ENCODE data around the gene CUL7. TPM values are rescaled to one million over a fixed set of nuclear protein-coding genes. Genes with fewer than 3 reads are reported as not detected.
A peak's percentile ranks its signal among the peaks of the same experiment; 100 is the strongest.

Gene CUL7
- total and polyA plus RNA-seq, 4 experiments from 2014 or later = 2.1 to 13.9 (median 8.8) TPM

GRCh38 chr6:43024436-43024835 is 29.2 kb downstream of the CUL7 start:
- CTCF ChIA-PET (ENCODE audit: partially characterized antibody) = interaction anchor here (0.8 to 1.0 kb wide), 2 partner anchors 10 kb away, joined by 3 read pairs; partner anchors contain the start of genes KLHDC3 and MEA1
- H3K4me1 ChIP-seq (ENCODE audit: insufficient read depth, low read length) = peaks cover 29% of the 10 kb centered on the region
- H3K27me3 ChIP-seq (ENCODE audit: insufficient read depth, low read length) = no peaks in the 10 kb centered on the region
- intact Hi-C loops (cut with micrococcal nuclease) = no loop called here
- peak overlapping the region in 6 of 7 donors; percentile 1 to 90 (median 76) for H3K27ac Mint-ChIP-seq
- H3K27me3 Mint-ChIP-seq = no peaks in the 10 kb centered on the region
- peaks cover 9 to 33% (median 21%) of the 10 kb centered on the region in 4 donors for H3K4me1 Mint-ChIP-seq
- peaks cover 0 to 1% (median 0%) of the 10 kb centered on the region in 8 donors for H3K9me3 Mint-ChIP-seq
- H3K4me3 ChIP-seq (ENCODE audit: low read length in 2 of 2) = no peak overlapping the region
- peak overlapping the region in 3 of 8 donors; percentile 8 to 48 (median 9) for H3K4me3 Mint-ChIP-seq
- no peak for DNase-seq
- peaks cover 30 to 46% of the 10 kb centered on the region in 2 donors for H3K36me3 Mint-ChIP-seq
- H3K36me3 ChIP-seq (ENCODE audit: insufficient read depth, low read length) = peaks cover 51% of the 10 kb centered on the region
- POLR2A ChIA-PET (ENCODE audit: partially characterized antibody) = interaction anchor here (1.0 to 4.6 kb wide), 4 partner anchors 11 to 95 kb away, joined by 5 to 40 read pairs (median 20); partner anchors contain the start of genes CNPY3, CUL7, KLHDC3 and MEA1
- H3K27ac ChIP-seq (ENCODE audit: low read depth, low read length) = no peak overlapping the region
- no peaks in the 10 kb centered on the region for H3K9me3 ChIP-seq (ENCODE audit: control insufficient read depth in 1 of 2, low read length in 2 of 2)

GRCh38 chr6:43021270-43022047 is 32.2 kb downstream of the CUL7 start, which contains the start of gene RRP36:
Gene RRP36 (plus strand): TSS chr6:43021623. CDS start chr6:43021655, 32 bp downstream.
- H3K27ac ChIP-seq (ENCODE audit: low read depth, low read length) = peak within 1 kb of the TSS; percentile 68
- POLR2A ChIA-PET (ENCODE audit: partially characterized antibody) = interaction anchor here (0.7 to 4.6 kb wide), 13 partner anchors 8 to 142 kb away, joined by 3 to 40 read pairs (median 5); partner anchors contain the start of genes CNPY3, CUL7, KLC4 and KLHDC3
- intact Hi-C loops (cut with micrococcal nuclease) = loop anchor here (1.0 kb wide), 2 partner anchors 8 to 38 kb away; partner anchors contain the start of genes KLC4, MEA1 and MRPL2
- peak within 1 kb of the TSS; percentile 79 to 98 (median 95) for H3K27ac Mint-ChIP-seq
- CTCF ChIA-PET (ENCODE audit: partially characterized antibody) = interaction anchor here (0.6 to 1.4 kb wide), 6 partner anchors 18 to 208 kb away, joined by 3 to 6 read pairs (median 3); partner anchors contain the start of gene CUL7
- H3K4me3 Mint-ChIP-seq = peak within 1 kb of the TSS; percentile 94 to 100 (median 98)
- H3K36me3 ChIP-seq (ENCODE audit: insufficient read depth, low read length) = peaks cover 34% of the 10 kb centered on the region
- H3K27me3 Mint-ChIP-seq = no peaks in the 10 kb centered on the region
- no peaks in the 10 kb centered on the region for H3K27me3 ChIP-seq (ENCODE audit: insufficient read depth, low read length)
- H3K36me3 Mint-ChIP-seq = peaks cover 35 to 44% of the 10 kb centered on the region in 2 donors
- DNase-seq = peak; percentile 47 to 72 (median 50)
- H3K4me3 ChIP-seq (ENCODE audit: low read length in 2 of 2) = peak within 1 kb of the TSS; percentile 84
- peaks cover 14 to 58% (median 31%) of the 10 kb centered on the region in 4 donors for H3K4me1 Mint-ChIP-seq
- peaks cover 0 to 1% (median 0%) of the 10 kb centered on the region in 8 donors for H3K9me3 Mint-ChIP-seq
- H3K4me1 ChIP-seq (ENCODE audit: insufficient read depth, low read length) = peaks cover 41% of the 10 kb centered on the region
- H3K9me3 ChIP-seq (ENCODE audit: control insufficient read depth in 1 of 2, low read length in 2 of 2) = no peaks in the 10 kb centered on the region

GRCh38 chr6:43020847-43021246 is 32.8 kb downstream of the CUL7 start:
- no peaks in the 10 kb centered on the region for H3K9me3 ChIP-seq (ENCODE audit: control insufficient read depth in 1 of 2, low read length in 2 of 2)
- H3K4me1 Mint-ChIP-seq = peaks cover 17 to 65% (median 36%) of the 10 kb centered on the region in 4 donors
- H3K4me3 ChIP-seq (ENCODE audit: low read length in 2 of 2) = peak overlapping the region in 1 of 2 donors; percentile 28
- H3K36me3 ChIP-seq (ENCODE audit: insufficient read depth, low read length) = peaks cover 27% of the 10 kb centered on the region
- H3K36me3 Mint-ChIP-seq = peaks cover 32 to 44% of the 10 kb centered on the region in 2 donors
- peaks cover 0 to 1% (median 0%) of the 10 kb centered on the region in 8 donors for H3K9me3 Mint-ChIP-seq
- intact Hi-C loops (cut with micrococcal nuclease) = loop anchor here (1.0 kb wide), 2 partner anchors 8 to 38 kb away; partner anchors contain the start of genes KLC4, MEA1 and MRPL2
- H3K27me3 ChIP-seq (ENCODE audit: insufficient read depth, low read length) = no peaks in the 10 kb centered on the region
- peak overlapping the region; percentile 29 to 88 (median 81) for H3K27ac Mint-ChIP-seq
- H3K27me3 Mint-ChIP-seq = no peaks in the 10 kb centered on the region
- ChIA-PET POLR2A (ENCODE audit: partially characterized antibody) (interaction anchor here (0.7 to 4.6 kb wide), 11 partner anchors 9 to 142 kb away, joined by 3 to 40 read pairs (median 6); partner anchors contain the start of genes CNPY3, CUL7, KLC4 and MRPL2), CTCF (ENCODE audit: partially characterized antibody) (interaction anchor here (0.6 to 1.4 kb wide), 4 partner anchors 17 to 123 kb away, joined by 3 to 6 read pairs (median 3); partner anchors contain the start of gene CUL7)
- H3K4me3 Mint-ChIP-seq = peak overlapping the region; percentile 88 to 98 (median 90)
- DNase-seq = no peak
- H3K27ac ChIP-seq (ENCODE audit: low read depth, low read length) = peak overlapping the region; percentile 68
- peaks cover 48% of the 10 kb centered on the region for H3K4me1 ChIP-seq (ENCODE audit: insufficient read depth, low read length)

GRCh38 chr6:43020052-43020705 is 33.5 kb downstream of the CUL7 start:
- peak overlapping the region; percentile 58 to 98 (median 76) for H3K4me3 Mint-ChIP-seq
- ChIA-PET CTCF (ENCODE audit: partially characterized antibody) (interaction anchor here (1.0 to 1.4 kb wide), 3 partner anchors 17 to 124 kb away, joined by 3 to 6 read pairs (median 3); partner anchors contain the start of gene CUL7), POLR2A (ENCODE audit: partially characterized antibody) (interaction anchor here (0.8 to 4.6 kb wide), 6 partner anchors 23 to 41 kb away, joined by 3 to 40 read pairs (median 12); partner anchors contain the start of genes CUL7, KLC4, MRPL2 and PEX6)
- intact Hi-C loops (cut with micrococcal nuclease) = no loop called here
- H3K36me3 Mint-ChIP-seq = peaks cover 30 to 42% of the 10 kb centered on the region in 2 donors
- no peaks in the 10 kb centered on the region for H3K27me3 Mint-ChIP-seq
- peaks cover 24% of the 10 kb centered on the region for H3K36me3 ChIP-seq (ENCODE audit: insufficient read depth, low read length)
- H3K27me3 ChIP-seq (ENCODE audit: insufficient read depth, low read length) = no peaks in the 10 kb centered on the region
- H3K4me1 Mint-ChIP-seq = peaks cover 17 to 66% (median 38%) of the 10 kb centered on the region in 4 donors
- peaks cover 0 to 1% (median 0%) of the 10 kb centered on the region in 8 donors for H3K9me3 Mint-ChIP-seq
- H3K27ac ChIP-seq (ENCODE audit: low read depth, low read length) = no peak overlapping the region
- H3K4me3 ChIP-seq (ENCODE audit: low read length in 2 of 2) = no peak overlapping the region
- peak overlapping the region; percentile 16 to 83 (median 55) for H3K27ac Mint-ChIP-seq
- H3K4me1 ChIP-seq (ENCODE audit: insufficient read depth, low read length) = peaks cover 54% of the 10 kb centered on the region
- no peaks in the 10 kb centered on the region for H3K9me3 ChIP-seq (ENCODE audit: control insufficient read depth in 1 of 2, low read length in 2 of 2)
- no peak for DNase-seq

GRCh38 chr6:43019152-43019551 is 34.5 kb downstream of the CUL7 start:
- POLR2A ChIA-PET (ENCODE audit: partially characterized antibody) = interaction anchor here (0.5 to 1.0 kb wide), 2 partner anchors 35 to 44 kb away, joined by 3 read pairs; partner anchors contain the start of gene CUL7
- no peak overlapping the region for H3K27ac ChIP-seq (ENCODE audit: low read depth, low read length)
- no peak overlapping the region for H3K4me3 ChIP-seq (ENCODE audit: low read length in 2 of 2)
- no peaks in the 10 kb centered on the region for H3K9me3 ChIP-seq (ENCODE audit: control insufficient read depth in 1 of 2, low read length in 2 of 2)
- DNase-seq = no peak
- Mint-ChIP-seq H3K27ac (peak overlapping the region in 4 of 7 donors; percentile 13 to 89 (median 56)), H3K4me1 (peaks cover 20 to 67% (median 41%) of the 10 kb centered on the region in 4 donors), H3K4me3 (peak overlapping the region in 5 of 8 donors; percentile 20 to 78 (median 63)), H3K27me3 (no peaks in the 10 kb centered on the region), H3K9me3 (peaks cover 0 to 4% (median 0%) of the 10 kb centered on the region in 8 donors), H3K36me3 (peaks cover 21 to 32% of the 10 kb centered on the region in 2 donors)
- peaks cover 14% of the 10 kb centered on the region for H3K36me3 ChIP-seq (ENCODE audit: insufficient read depth, low read length)
- H3K4me1 ChIP-seq (ENCODE audit: insufficient read depth, low read length) = peaks cover 58% of the 10 kb centered on the region
- intact Hi-C loops (cut with micrococcal nuclease) = no loop called here
- CTCF ChIA-PET (ENCODE audit: partially characterized antibody) = no interaction called here
- H3K27me3 ChIP-seq (ENCODE audit: insufficient read depth, low read length) = no peaks in the 10 kb centered on the region

GRCh38 chr6:43016943-43017334 is 36.7 kb downstream of the CUL7 start:
- intact Hi-C loops (cut with micrococcal nuclease) = no loop called here
- no peaks in the 10 kb centered on the region for H3K27me3 Mint-ChIP-seq
- peaks cover 0 to 4% (median 0%) of the 10 kb centered on the region in 8 donors for H3K9me3 Mint-ChIP-seq
- Histone ChIP-seq H3K4me1 (ENCODE audit: insufficient read depth, low read length) (peaks cover 57% of the 10 kb centered on the region), H3K9me3 (ENCODE audit: control insufficient read depth in 1 of 2, low read length in 2 of 2) (no peaks in the 10 kb centered on the region), H3K36me3 (ENCODE audit: insufficient read depth, low read length) (peaks cover 13% of the 10 kb centered on the region), H3K27me3 (ENCODE audit: insufficient read depth, low read length) (no peaks in the 10 kb centered on the region), H3K4me3 (ENCODE audit: low read length in 2 of 2) (no peak overlapping the region), H3K27ac (ENCODE audit: low read depth, low read length) (peak overlapping the region; percentile 32)
- H3K27ac Mint-ChIP-seq = no peak overlapping the region
- H3K36me3 Mint-ChIP-seq = peaks cover 19 to 48% of the 10 kb centered on the region in 2 donors
- CTCF ChIA-PET (ENCODE audit: partially characterized antibody) = interaction anchor here (1.1 kb wide), 1 partner anchor 37 kb away, joined by 3 read pairs; the partner anchor contains the start of gene CUL7
- peaks cover 38 to 81% (median 55%) of the 10 kb centered on the region in 4 donors for H3K4me1 Mint-ChIP-seq
- POLR2A ChIA-PET (ENCODE audit: partially characterized antibody) = interaction anchor here (0.8 to 5.5 kb wide), 5 partner anchors 33 to 87 kb away, joined by 3 to 73 read pairs (median 6); partner anchors contain the start of genes CNPY3, CUL7, KLC4 and MRPL2
- DNase-seq = no peak
- H3K4me3 Mint-ChIP-seq = no peak overlapping the region

Data from CD4-positive, alpha-beta memory T cell (primary cell).